IPS-18a (cell line): ENCODE results near the gene LIPM.

ENCODE experiments used
- H3K27ac ChIP-seq: one replicate; pipeline ENCODE4 v1.5.1; 2013; ENCODE audit warnings: low read length
- H3K27me3 ChIP-seq: one replicate; pipeline ENCODE4 v1.6.1; 2013; ENCODE audit warnings: mild to moderate bottlenecking, low read length; ENCODE audit not compliant: control insufficient read depth, insufficient read depth
- H3K36me3 ChIP-seq: one replicate; pipeline ENCODE4 v1.6.1; 2013; ENCODE audit warnings: low read depth, low read length; ENCODE audit not compliant: control insufficient read depth
- H3K4me1 ChIP-seq: one replicate; pipeline ENCODE4 v1.6.1; 2013; ENCODE audit warnings: low read depth, low read length; ENCODE audit not compliant: control insufficient read depth
- H3K4me3 ChIP-seq: one replicate; pipeline ENCODE4 v1.5.1; 2013; ENCODE audit warnings: low read length
- H3K9ac ChIP-seq: one replicate; pipeline ENCODE4 v1.6.1; 2013; ENCODE audit warnings: mild to moderate bottlenecking, low read length, moderate library complexity
- H3K9me3 ChIP-seq: one replicate; pipeline ENCODE4 v1.6.1; 2013; ENCODE audit warnings: low read depth, low read length; ENCODE audit not compliant: control insufficient read depth

Gene LIPM

DNA sequence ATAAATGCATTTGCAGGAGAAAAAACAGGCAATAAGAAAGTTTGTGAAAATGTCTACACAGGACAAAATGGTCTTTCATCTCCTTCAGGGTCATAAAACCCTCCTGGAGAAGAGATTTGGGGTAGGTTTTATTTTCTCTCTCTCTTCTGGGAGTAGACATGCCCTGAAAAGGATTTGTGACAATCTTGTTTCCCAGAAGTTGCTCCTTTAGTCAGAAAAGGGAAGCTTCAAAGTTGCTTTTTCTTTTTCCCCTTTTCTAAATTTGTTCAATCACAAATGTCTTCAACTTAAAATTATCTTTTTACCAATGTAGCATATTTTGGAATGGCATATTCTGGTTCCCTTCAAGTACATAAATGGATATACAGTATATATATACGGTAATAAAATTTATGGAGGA, 58.5 kb downstream of the LIPM start:
- Histone ChIP-seq H3K27ac (no peak overlapping the region), H3K4me3 (no peak overlapping the region), H3K36me3 (no peaks in the 10 kb centered on the region), H3K9ac (no peak overlapping the region), H3K9me3 (no peaks in the 10 kb centered on the region), H3K4me1 (no peaks in the 10 kb centered on the region), H3K27me3 (no peaks in the 10 kb centered on the region)

GRCh38 chr10:88865281-88865876, 62.8 kb downstream of the LIPM start:
- no peak overlapping the region for H3K9ac ChIP-seq
- no peak overlapping the region for H3K27ac ChIP-seq
- H3K36me3 ChIP-seq, result no peaks in the 10 kb centered on the region
- no peaks in the 10 kb centered on the region for H3K9me3 ChIP-seq
- no peaks in the 10 kb centered on the region for H3K27me3 ChIP-seq
- peaks cover 4% of the 10 kb centered on the region for H3K4me1 ChIP-seq
- H3K4me3 ChIP-seq, result no peak overlapping the region

GRCh38 chr10:88866454-88866853, 63.9 kb downstream of the LIPM start:
- Histone ChIP-seq H3K9ac (no peak overlapping the region), H3K4me3 (no peak overlapping the region), H3K9me3 (no peaks in the 10 kb centered on the region), H3K27me3 (no peaks in the 10 kb centered on the region), H3K36me3 (no peaks in the 10 kb centered on the region), H3K4me1 (peaks cover 4% of the 10 kb centered on the region), H3K27ac (no peak overlapping the region)

DNA sequence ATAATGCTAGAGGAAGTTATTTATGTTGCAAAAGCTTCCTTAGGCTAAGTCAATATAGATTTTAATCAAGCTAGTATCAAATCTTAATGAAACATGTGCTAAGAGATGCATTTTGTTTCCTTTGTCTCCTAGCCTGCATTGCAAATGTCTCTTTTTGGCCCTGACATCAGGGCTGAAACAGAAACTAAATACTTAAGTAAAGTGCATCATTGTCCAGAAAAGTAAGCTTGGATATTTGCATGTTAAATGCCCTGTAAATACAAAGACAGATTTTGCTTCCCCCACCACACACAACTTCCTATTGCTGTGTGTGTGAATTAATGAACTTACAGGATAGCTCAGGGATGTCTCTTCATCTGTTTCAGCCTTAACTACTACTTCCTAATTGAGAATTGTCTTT, 67.6 kb downstream of the LIPM start:
- Histone ChIP-seq H3K9me3 (no peaks in the 10 kb centered on the region), H3K36me3 (no peaks in the 10 kb centered on the region), H3K9ac (no peak overlapping the region), H3K27ac (no peak overlapping the region), H3K27me3 (no peaks in the 10 kb centered on the region), H3K4me1 (peaks cover 4% of the 10 kb centered on the region), H3K4me3 (no peak overlapping the region)
